HepG2 (cell line): Measurements from ENCODE around the gene FMNL2. TPM values are rescaled to one million over a fixed set of nuclear protein-coding genes. Genes with fewer than 3 reads are reported as not detected.

Experiments
- ATAC-seq: fragments of 200-7000 bp; cut with Tn5 transposase; 3 replicates; pipeline ENCODE4 v1.9.1; 2020; ENCODE audit warnings: mild to moderate bottlenecking, moderate library complexity
- BruUV-seq: library from RNA; stranded (reverse); fragments of 400-500 nt; replicated peaks from 2 replicates; lab custom pipeline; 2021; lab: Mats Ljungman, UMichigan
- CTCF ChIA-PET: fragments of 300-600 bp; formaldehyde crosslinking; extraction: SDS; loops from one replicate; lab custom pipeline; 2021; ENCODE audit warnings: low total read pairs, inconsistent platforms, low intra/inter-chr PET ratio; lab: Yijun Ruan, JAX
- POLR2A ChIA-PET: fragments of 350-600 bp; sonication (Branson Sonifier 250); formaldehyde crosslinking; loops from one replicate; lab custom pipeline; 2020; ENCODE audit warnings: antibody characterized with exemption, inconsistent platforms; lab: Yijun Ruan, JAX
- DNase-seq: peaks from one replicate; pipeline ENCODE4 v3.0.0-alpha.2; 2015; ENCODE audit warnings: low spot score
- FAIRE-seq: peaks from 3 replicates; lab custom pipeline; 2011; peaks lifted over from hg19 to GRCh38; lab: Jason Lieb, UNC
- H2AFZ ChIP-seq: one replicate; pipeline ENCODE4 v1.6.1; 2011; ENCODE audit warnings: low read length, inconsistent platforms
- H3K27ac ChIP-seq: fragments of 300-600 bp; 3 replicates; pipeline ENCODE4 v1.8.0; 2011; ENCODE audit warnings: mixed run types, mild to moderate bottlenecking, mixed read lengths, low read length, inconsistent platforms; ENCODE audit not compliant: insufficient read depth; ENCODE audit errors: extremely low read length
- H3K27me3 ChIP-seq, 2 experiments: fragments of 200-600 bp in 1 of 2; 2 replicates in 1 of 2; 3 replicates in 1 of 2; pipeline versions ENCODE4 v1.6.0 to v1.8.0; 2011; ENCODE audit warnings: low read length in 2 of 2, mild to moderate bottlenecking in 2 of 2, moderate library complexity in 2 of 2, inconsistent platforms in 1 of 2; ENCODE audit not compliant: insufficient read depth in 2 of 2, control insufficient read depth in 1 of 2
- H3K36me3 ChIP-seq, 2 experiments: fragments of 200-600 bp in 1 of 2; replicated peaks in 1 of 2; 2 replicates in 1 of 2; 3 replicates in 1 of 2; pipeline versions ENCODE4 v1.5.1 to v1.8.0; 2011; ENCODE audit warnings: low read length in 2 of 2, inconsistent platforms in 1 of 2; ENCODE audit not compliant: insufficient read depth in 2 of 2, control insufficient read depth in 1 of 2
- H3K4me1 ChIP-seq: 2 replicates; pipeline ENCODE4 v1.5.1; 2012; ENCODE audit warnings: low read length, inconsistent platforms; ENCODE audit not compliant: insufficient read depth
- H3K4me2 ChIP-seq: 2 replicates; pipeline ENCODE4 v1.6.0; 2011; ENCODE audit warnings: low read depth, low read length, inconsistent platforms
- H3K4me3 ChIP-seq, 3 experiments: fragments of 200-600 bp in 1 of 3; sonication (generic), shearing (Covaris generic) in 1 of 3; replicated peaks in 1 of 3; 2 replicates each; pipeline ENCODE4 v1.5.1; 2011 to 2016; ENCODE audit warnings: low read length in 3 of 3, inconsistent platforms in 2 of 3, low read depth in 2 of 3, mild to moderate bottlenecking in 2 of 3, control low read depth in 1 of 3, mixed read lengths in 1 of 3; ENCODE audit not compliant: insufficient read depth in 1 of 3
- H3K79me2 ChIP-seq: one replicate; pipeline ENCODE4 v1.6.1; 2011; ENCODE audit warnings: low read length, inconsistent platforms; ENCODE audit not compliant: insufficient read depth
- H3K9ac ChIP-seq: 2 replicates; pipeline ENCODE4 v1.6.0; 2011; ENCODE audit warnings: mild to moderate bottlenecking, low read depth, low read length, inconsistent platforms; ENCODE audit not compliant: insufficient read depth
- H3K9me3 ChIP-seq: 2 replicates; pipeline ENCODE4 v1.5.1; 2012; ENCODE audit warnings: mild to moderate bottlenecking, low read length
- H4K20me1 ChIP-seq: 2 replicates; pipeline ENCODE4 v1.6.0; 2011; ENCODE audit warnings: inconsistent platforms, mild to moderate bottlenecking, low read length, moderate library complexity; ENCODE audit not compliant: insufficient read depth
- DR1 ChIP-seq: sonication (generic); formaldehyde crosslinking; IDR thresholded peaks from 2 replicates; pipeline ENCODE4 v1.8.0; 2021; ENCODE audit warnings: mild to moderate bottlenecking, missing genetic modification reagents, inconsistent platforms
- HDAC1 ChIP-seq: sonication (generic); formaldehyde crosslinking; IDR thresholded peaks from 2 replicates; pipeline ENCODE4 v1.5.1; 2020; ENCODE audit warnings: mild to moderate bottlenecking, missing genetic modification reagents
- MAFF ChIP-seq: IDR thresholded peaks from 2 replicates; pipeline ENCODE4 v1.6.1; 2011; ENCODE audit warnings: low read depth, low read length, improper control_type of control experiment
- MAFK ChIP-seq, 2 experiments: IDR thresholded peaks in 1 of 2; conservative IDR thresholded peaks in 1 of 2; 2 replicates each; pipeline ENCODE4 v1.6.1; 2011; ENCODE audit warnings: improper control_type of control experiment in 2 of 2, low read length in 2 of 2
- SNAPC2 ChIP-seq: sonication (generic); formaldehyde crosslinking; IDR thresholded peaks from 2 replicates; pipeline ENCODE4 v1.8.1; 2022; ENCODE audit warnings: mild to moderate bottlenecking, missing genetic modification reagents
- SRSF1 ChIP-seq: fragments of 200-400 bp; formaldehyde crosslinking; optimal IDR thresholded peaks from 2 replicates; pipeline ENCODE3; 2017; ENCODE audit warnings: mild to moderate bottlenecking, low read depth, low read length, moderate library complexity
- ZBTB7A ChIP-seq: sonication (generic); formaldehyde crosslinking; IDR thresholded peaks from 2 replicates; pipeline ENCODE4 v1.8.0; 2022; ENCODE audit warnings: mild to moderate bottlenecking, missing genetic modification reagents
- ZC3H4 ChIP-seq: sonication (generic); formaldehyde crosslinking; IDR thresholded peaks from 2 replicates; pipeline ENCODE4 v1.4.0; 2020; ENCODE audit warnings: missing genetic modification reagents, borderline replicate concordance
- ZFP90 ChIP-seq: sonication (generic); formaldehyde crosslinking; IDR thresholded peaks from 2 replicates; pipeline ENCODE4 v1.8.0; 2022; ENCODE audit warnings: missing genetic modification reagents, mild to moderate bottlenecking, inconsistent platforms, borderline replicate concordance
- ZNF558 ChIP-seq: sonication (generic); formaldehyde crosslinking; IDR thresholded peaks from 2 replicates; pipeline ENCODE4 v1.9.0; 2022; ENCODE audit warnings: mild to moderate bottlenecking, missing genetic modification reagents, borderline replicate concordance
- ZNF674 ChIP-seq: sonication (generic); formaldehyde crosslinking; IDR thresholded peaks from 2 replicates; pipeline ENCODE4 v1.5.0; 2020; ENCODE audit warnings: low read depth, mild to moderate bottlenecking, missing genetic modification reagents
- ZNF737 ChIP-seq: sonication (generic); formaldehyde crosslinking; IDR thresholded peaks from 2 replicates; pipeline ENCODE4 v1.5.0; 2020; ENCODE audit warnings: missing genetic modification reagents, mild to moderate bottlenecking, borderline replicate concordance
- ZSCAN31 ChIP-seq: sonication (generic); formaldehyde crosslinking; IDR thresholded peaks from 2 replicates; pipeline ENCODE4 v1.5.0; 2020; ENCODE audit warnings: low read depth, mild to moderate bottlenecking, missing genetic modification reagents
- in situ Hi-C: cut with HindIII; loops from 2 replicates; pipeline ENCODE4 v1.10.0; 2017; ENCODE audit warnings: low pct_unique_long_range_greater_than_20kb; ENCODE audit not compliant: extremely low pct_ligation_motif_present
- intact Hi-C: fragments of 100-400 bp; cut with micrococcal nuclease; formaldehyde crosslinking; loops from one replicate; pipeline ENCODE4 v1.10.0; 2022; ENCODE audit not compliant: unreplicated experiment
- polyA plus RNA-seq, 8 experiments: library from polyadenylated mRNA; depleted of rRNA in 3 of 8; stranded (reverse) in 7 of 8; unstranded in 1 of 8; fragments of >200 nt; fragmentation: Illumina TruSeq in 4 of 8; extraction: Trizol in 4 of 8; gene quantifications; 2 replicates each; pipeline versions ENCODE4 v1.2.1 to v1.2.3, GENCODE V29; 2011 to 2016; ENCODE audit warnings: low read depth in 4 of 8, missing spikeins in 1 of 8, mixed read lengths in 1 of 8; ENCODE audit not compliant: insufficient read depth in 1 of 8
- total RNA-seq, 5 experiments: library from RNA; depleted of rRNA; stranded (reverse); fragments of >200 nt; fragmentation: Illumina TruSeq; extraction: Trizol; gene quantifications; 2 replicates each; pipeline ENCODE4 v1.2.3, GENCODE V29; 2016; ENCODE audit warnings: low read depth in 1 of 5
- TF ChIP-seq, protein P1 (sequence below): sonication (generic); formaldehyde crosslinking; conservative IDR thresholded peaks from 2 replicates; pipeline ENCODE4 v1.4.0; 2020; ENCODE audit warnings: missing genetic modification reagents
- TF ChIP-seq, protein P2 (sequence below): sonication (generic); formaldehyde crosslinking; IDR thresholded peaks from 2 replicates; pipeline ENCODE4 v1.5.1; 2020; ENCODE audit warnings: mild to moderate bottlenecking, missing genetic modification reagents, borderline replicate concordance
- TF ChIP-seq, protein P3 (sequence below): sonication (generic); formaldehyde crosslinking; IDR thresholded peaks from 2 replicates; pipeline ENCODE4 v1.8.1; 2023; ENCODE audit warnings: missing genetic modification reagents, mild to moderate bottlenecking, borderline replicate concordance

The FMNL2 gene
- total and polyA plus RNA-seq, 2 of the 13 experiments (the other 11 are each of a cell fraction or from before 2014, with no cell fraction given): 66.5 to 67.7 TPM

DNA sequence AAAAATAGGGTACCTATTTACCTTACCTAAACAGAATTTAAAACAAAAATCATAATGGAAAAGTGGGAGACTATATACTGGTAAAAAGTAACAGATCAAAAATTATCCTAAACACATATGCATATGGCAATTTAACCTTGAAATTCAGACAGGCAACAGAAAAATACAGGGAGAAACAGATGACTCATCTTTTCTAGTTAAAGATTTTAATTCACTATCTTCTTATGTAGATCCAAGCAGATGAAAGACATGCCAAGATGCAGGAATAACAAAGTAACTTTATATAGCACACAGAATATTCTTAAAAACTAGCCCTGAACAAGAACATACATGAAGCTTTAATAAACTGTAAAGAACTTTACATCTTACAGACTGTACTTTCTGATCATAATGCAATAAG is 351.3 kb downstream of the FMNL2 start:
- Histone ChIP-seq H3K27ac (no peak overlapping the region), H4K20me1 (peaks cover 6% of the 10 kb centered on the region; the same call in 1 of the 2 replicates), H3K9me3 (no peaks in the 10 kb centered on the region), H3K36me3 (peaks cover 6 to 73% of the 10 kb centered on the region in 2 experiments), H3K4me1 (no peaks in the 10 kb centered on the region), H2AFZ (no peak overlapping the region), H3K79me2 (peaks cover 41% of the 10 kb centered on the region), H3K27me3 (no peaks in the 10 kb centered on the region), H3K4me2 (no peak overlapping the region), H3K9ac (no peak overlapping the region), H3K4me3 (no peak overlapping the region)
- POLR2A ChIA-PET: no interaction called here
- intact Hi-C loops: no loop called here
- DNase-seq (no peak), FAIRE-seq (no peak), ATAC-seq (no peak)
- BruUV-seq: no TSS peak
- CTCF ChIA-PET: no interaction called here
- in situ Hi-C loops: no loop called here
- TF ChIP-seq, protein P1, sequence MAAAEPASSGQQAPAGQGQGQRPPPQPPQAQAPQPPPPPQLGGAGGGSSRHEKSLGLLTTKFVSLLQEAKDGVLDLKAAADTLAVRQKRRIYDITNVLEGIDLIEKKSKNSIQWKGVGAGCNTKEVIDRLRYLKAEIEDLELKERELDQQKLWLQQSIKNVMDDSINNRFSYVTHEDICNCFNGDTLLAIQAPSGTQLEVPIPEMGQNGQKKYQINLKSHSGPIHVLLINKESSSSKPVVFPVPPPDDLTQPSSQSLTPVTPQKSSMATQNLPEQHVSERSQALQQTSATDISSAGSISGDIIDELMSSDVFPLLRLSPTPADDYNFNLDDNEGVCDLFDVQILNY (CRISPR knock-in tag): no peak
- TF ChIP-seq ZNF737 (CRISPR knock-in tag): no peak
- TF ChIP-seq, protein P2, sequence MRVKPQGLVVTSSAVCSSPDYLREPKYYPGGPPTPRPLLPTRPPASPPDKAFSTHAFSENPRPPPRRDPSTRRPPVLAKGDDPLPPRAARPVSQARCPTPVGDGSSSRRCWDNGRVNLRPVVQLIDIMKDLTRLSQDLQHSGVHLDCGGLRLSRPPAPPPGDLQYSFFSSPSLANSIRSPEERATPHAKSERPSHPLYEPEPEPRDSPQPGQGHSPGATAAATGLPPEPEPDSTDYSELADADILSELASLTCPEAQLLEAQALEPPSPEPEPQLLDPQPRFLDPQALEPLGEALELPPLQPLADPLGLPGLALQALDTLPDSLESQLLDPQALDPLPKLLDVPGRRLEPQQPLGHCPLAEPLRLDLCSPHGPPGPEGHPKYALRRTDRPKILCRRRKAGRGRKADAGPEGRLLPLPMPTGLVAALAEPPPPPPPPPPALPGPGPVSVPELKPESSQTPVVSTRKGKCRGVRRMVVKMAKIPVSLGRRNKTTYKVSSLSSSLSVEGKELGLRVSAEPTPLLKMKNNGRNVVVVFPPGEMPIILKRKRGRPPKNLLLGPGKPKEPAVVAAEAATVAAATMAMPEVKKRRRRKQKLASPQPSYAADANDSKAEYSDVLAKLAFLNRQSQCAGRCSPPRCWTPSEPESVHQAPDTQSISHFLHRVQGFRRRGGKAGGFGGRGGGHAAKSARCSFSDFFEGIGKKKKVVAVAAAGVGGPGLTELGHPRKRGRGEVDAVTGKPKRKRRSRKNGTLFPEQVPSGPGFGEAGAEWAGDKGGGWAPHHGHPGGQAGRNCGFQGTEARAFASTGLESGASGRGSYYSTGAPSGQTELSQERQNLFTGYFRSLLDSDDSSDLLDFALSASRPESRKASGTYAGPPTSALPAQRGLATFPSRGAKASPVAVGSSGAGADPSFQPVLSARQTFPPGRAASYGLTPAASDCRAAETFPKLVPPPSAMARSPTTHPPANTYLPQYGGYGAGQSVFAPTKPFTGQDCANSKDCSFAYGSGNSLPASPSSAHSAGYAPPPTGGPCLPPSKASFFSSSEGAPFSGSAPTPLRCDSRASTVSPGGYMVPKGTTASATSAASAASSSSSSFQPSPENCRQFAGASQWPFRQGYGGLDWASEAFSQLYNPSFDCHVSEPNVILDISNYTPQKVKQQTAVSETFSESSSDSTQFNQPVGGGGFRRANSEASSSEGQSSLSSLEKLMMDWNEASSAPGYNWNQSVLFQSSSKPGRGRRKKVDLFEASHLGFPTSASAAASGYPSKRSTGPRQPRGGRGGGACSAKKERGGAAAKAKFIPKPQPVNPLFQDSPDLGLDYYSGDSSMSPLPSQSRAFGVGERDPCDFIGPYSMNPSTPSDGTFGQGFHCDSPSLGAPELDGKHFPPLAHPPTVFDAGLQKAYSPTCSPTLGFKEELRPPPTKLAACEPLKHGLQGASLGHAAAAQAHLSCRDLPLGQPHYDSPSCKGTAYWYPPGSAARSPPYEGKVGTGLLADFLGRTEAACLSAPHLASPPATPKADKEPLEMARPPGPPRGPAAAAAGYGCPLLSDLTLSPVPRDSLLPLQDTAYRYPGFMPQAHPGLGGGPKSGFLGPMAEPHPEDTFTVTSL: no peak
- no peak for TF ChIP-seq ZFP90 (CRISPR knock-in tag)
- no peak for TF ChIP-seq ZSCAN31
- TF ChIP-seq ZNF674 (CRISPR knock-in tag): no peak
- no peak for TF ChIP-seq HDAC1 (CRISPR knock-in tag)
- no peak for TF ChIP-seq SRSF1
- peak; percentile 42 to 62; a peak in 3 of 4 replicates for TF ChIP-seq MAFK (conservative IDR thresholded peaks at IDR 0.05 in 1 of 2, IDR thresholded peaks at IDR 0.05 in 1 of 2; ENCODE audit: low read length in 2 of 2)
- TF ChIP-seq, protein P3, sequence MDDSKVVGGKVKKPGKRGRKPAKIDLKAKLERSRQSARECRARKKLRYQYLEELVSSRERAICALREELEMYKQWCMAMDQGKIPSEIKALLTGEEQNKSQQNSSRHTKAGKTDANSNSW (CRISPR knock-in tag): no peak
- peak; percentile 47; the same call in 1 of the 2 replicates for TF ChIP-seq MAFF
- TF ChIP-seq DR1 (CRISPR knock-in tag): no peak
- TF ChIP-seq ZBTB7A (CRISPR knock-in tag): no peak
- TF ChIP-seq ZC3H4 (CRISPR knock-in tag): no peak
- no peak for TF ChIP-seq ZNF558 (CRISPR knock-in tag)
- no peak for TF ChIP-seq SNAPC2 (CRISPR knock-in tag)
